ENCODE data around the gene CLPSL1. TPM values are rescaled to one million over a fixed set of nuclear protein-coding genes. Genes with fewer than 3 reads are reported as not detected.

CLPSL1 gene
- total RNA-seq, 4 donors from 2014 or later: not detected

DNA sequence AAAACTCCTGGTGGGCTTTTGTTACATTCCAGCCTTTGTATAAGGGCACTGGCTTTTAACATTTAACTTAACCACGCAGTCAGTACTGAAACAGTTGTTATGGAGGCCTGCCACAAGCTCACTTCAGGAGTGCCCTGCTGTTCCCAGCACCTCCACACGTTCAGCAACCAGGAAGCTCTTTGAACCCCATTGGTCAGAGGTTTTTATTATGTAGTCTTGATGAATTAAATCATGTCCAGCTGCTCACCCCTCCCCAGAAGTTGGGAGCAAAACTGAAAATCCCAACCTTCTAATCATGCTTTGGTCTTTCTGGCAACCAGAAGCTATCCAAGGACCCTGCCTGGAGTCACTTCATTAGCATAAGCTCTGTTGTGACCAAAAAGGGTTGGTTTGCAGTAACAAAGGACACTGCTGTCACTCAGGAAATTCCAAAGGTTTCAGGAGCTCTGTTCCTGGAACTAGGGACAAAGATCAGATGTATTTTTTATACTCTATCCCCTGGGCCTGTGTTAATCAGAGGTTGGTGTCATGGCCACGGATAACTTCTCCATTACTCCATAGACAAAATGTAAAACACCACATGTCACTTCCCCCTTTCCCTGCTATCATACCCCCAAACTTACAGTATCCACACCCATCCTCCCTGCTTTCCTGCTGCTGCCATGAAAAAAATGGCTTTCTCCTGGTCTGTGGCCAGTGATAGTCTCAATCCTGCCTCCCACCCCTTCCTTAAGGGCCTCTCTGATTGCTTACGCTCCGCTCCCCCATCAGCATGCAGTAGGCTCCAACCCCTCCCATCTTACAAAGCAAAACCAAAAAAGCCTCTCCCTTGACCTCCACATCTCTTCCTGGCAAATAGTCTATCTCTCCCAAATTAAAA is 40.9 kb upstream of the CLPSL1 start:
- Histone ChIP-seq H3K4me1 (peaks cover 24% of the 10 kb centered on the region), H3K4me3 (no peak overlapping the region), H3K9me3 (no peaks in the 10 kb centered on the region), H3K27me3 (no peaks in the 10 kb centered on the region), H3K27ac (no peak overlapping the region), H3K36me3 (no peaks in the 10 kb centered on the region)
- TF ChIP-seq POLR2AphosphoS5 (IDR thresholded peaks at IDR 0.05): no peak
- TF ChIP-seq EP300 (IDR thresholded peaks at IDR 0.05): no peak
- no peak for TF ChIP-seq POLR2A (IDR thresholded peaks at IDR 0.05)
- TF ChIP-seq, protein P1, sequence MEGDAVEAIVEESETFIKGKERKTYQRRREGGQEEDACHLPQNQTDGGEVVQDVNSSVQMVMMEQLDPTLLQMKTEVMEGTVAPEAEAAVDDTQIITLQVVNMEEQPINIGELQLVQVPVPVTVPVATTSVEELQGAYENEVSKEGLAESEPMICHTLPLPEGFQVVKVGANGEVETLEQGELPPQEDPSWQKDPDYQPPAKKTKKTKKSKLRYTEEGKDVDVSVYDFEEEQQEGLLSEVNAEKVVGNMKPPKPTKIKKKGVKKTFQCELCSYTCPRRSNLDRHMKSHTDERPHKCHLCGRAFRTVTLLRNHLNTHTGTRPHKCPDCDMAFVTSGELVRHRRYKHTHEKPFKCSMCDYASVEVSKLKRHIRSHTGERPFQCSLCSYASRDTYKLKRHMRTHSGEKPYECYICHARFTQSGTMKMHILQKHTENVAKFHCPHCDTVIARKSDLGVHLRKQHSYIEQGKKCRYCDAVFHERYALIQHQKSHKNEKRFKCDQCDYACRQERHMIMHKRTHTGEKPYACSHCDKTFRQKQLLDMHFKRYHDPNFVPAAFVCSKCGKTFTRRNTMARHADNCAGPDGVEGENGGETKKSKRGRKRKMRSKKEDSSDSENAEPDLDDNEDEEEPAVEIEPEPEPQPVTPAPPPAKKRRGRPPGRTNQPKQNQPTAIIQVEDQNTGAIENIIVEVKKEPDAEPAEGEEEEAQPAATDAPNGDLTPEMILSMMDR (IDR thresholded peaks at IDR 0.05): no peak
- DNase-seq (ENCODE audit: low spot score in 2 of 2): no peak
- 67% methylated on average over 5 of the region's 5 CpGs for WGBS

DNA sequence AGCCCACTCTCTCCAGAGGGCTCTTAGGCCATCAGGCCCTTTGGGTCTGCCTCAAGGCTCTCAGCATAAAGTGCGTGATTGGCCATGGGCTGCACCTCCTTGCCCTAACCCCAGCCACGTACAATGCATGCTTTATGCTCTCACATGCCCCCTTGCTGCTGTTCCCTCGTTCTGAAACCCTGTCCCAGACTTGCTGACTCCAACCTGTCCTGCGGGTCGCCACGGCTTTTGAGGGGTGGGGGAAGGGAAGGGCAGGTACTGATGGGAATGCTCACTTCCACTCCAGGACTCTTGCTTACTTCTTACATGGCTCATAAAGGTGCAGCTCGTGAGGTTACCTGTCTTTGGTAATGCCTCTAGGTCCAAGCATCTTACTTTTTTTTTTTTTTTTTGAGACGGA is 38.0 kb upstream of the CLPSL1 start:
- H3K36me3 ChIP-seq: no peaks in the 10 kb centered on the region
- no peaks in the 10 kb centered on the region for H3K4me1 ChIP-seq
- no peak for TF ChIP-seq POLR2AphosphoS5 (IDR thresholded peaks at IDR 0.05)
- TF ChIP-seq, protein P1 (IDR thresholded peaks at IDR 0.05): no peak
- TF ChIP-seq EP300 (IDR thresholded peaks at IDR 0.05): no peak
- TF ChIP-seq POLR2A (IDR thresholded peaks at IDR 0.05): no peak
- H3K9me3 ChIP-seq: no peaks in the 10 kb centered on the region
- H3K27ac ChIP-seq: no peak overlapping the region
- 42% methylated on average over 8 of the region's 8 CpGs for WGBS
- H3K27me3 ChIP-seq: no peaks in the 10 kb centered on the region
- no peak for DNase-seq (ENCODE audit: low spot score in 2 of 2)
- H3K4me3 ChIP-seq: no peak overlapping the region

DNA sequence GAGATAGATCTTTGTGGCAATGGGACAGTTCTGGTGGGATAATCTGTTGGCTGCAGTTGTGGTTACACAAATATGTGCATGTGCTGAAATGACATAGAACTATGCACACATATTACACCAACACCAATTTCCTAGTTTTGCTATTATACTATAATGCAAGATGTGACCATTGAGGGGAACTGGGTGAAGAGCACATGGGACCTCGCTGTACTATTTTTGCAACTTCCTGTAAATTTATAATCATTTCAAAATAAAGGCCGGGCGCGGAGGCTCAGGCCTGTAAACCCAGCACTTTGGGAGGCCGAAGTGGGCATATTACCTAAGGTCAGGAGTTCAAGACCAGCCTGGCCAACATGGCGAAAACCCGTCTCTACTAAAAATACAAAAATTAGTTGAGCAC is 35.3 kb upstream of the CLPSL1 start:
- Histone ChIP-seq H3K9me3 (no peaks in the 10 kb centered on the region), H3K27ac (no peak overlapping the region), H3K4me3 (no peak overlapping the region), H3K27me3 (no peaks in the 10 kb centered on the region), H3K4me1 (no peaks in the 10 kb centered on the region), H3K36me3 (no peaks in the 10 kb centered on the region)
- DNase-seq (ENCODE audit: low spot score in 2 of 2): no peak
- 93% methylated on average over 7 of the region's 7 CpGs for WGBS
- no peak for TF ChIP-seq EP300 (IDR thresholded peaks at IDR 0.05)
- TF ChIP-seq, protein P1 (IDR thresholded peaks at IDR 0.05): no peak
- TF ChIP-seq POLR2A (IDR thresholded peaks at IDR 0.05): no peak
- no peak for TF ChIP-seq POLR2AphosphoS5 (IDR thresholded peaks at IDR 0.05)

DNA sequence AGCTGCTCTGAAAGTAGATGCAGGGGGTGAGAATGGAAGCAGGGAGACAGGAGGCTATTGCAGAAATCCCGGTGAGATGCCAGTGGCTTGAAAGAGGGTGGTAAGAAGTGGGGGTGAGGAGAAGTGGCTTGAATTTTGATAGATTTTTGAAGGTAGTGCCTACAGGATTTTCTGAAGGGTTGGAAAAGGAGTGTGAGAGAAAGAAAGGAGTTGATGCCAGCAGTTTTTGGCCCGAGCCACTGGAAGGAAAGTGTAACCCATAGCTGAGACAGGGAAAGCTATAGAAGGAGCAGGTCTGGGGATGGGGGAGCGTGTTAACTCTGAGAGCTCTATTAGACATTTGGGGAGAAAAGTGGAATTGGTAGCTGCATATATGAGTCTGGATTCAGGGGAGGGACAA is 34.3 kb upstream of the CLPSL1 start:
- 85% methylated on average over 3 of the region's 3 CpGs for WGBS
- no peaks in the 10 kb centered on the region for H3K36me3 ChIP-seq
- TF ChIP-seq POLR2A (IDR thresholded peaks at IDR 0.05): no peak
- TF ChIP-seq, protein P1 (IDR thresholded peaks at IDR 0.05): no peak
- no peak for TF ChIP-seq POLR2AphosphoS5 (IDR thresholded peaks at IDR 0.05)
- TF ChIP-seq EP300 (IDR thresholded peaks at IDR 0.05): no peak
- no peak overlapping the region for H3K27ac ChIP-seq
- H3K4me1 ChIP-seq: no peaks in the 10 kb centered on the region
- H3K9me3 ChIP-seq: no peaks in the 10 kb centered on the region
- no peak overlapping the region for H3K4me3 ChIP-seq
- H3K27me3 ChIP-seq: no peaks in the 10 kb centered on the region
- no peak for DNase-seq (ENCODE audit: low spot score in 2 of 2)

DNA sequence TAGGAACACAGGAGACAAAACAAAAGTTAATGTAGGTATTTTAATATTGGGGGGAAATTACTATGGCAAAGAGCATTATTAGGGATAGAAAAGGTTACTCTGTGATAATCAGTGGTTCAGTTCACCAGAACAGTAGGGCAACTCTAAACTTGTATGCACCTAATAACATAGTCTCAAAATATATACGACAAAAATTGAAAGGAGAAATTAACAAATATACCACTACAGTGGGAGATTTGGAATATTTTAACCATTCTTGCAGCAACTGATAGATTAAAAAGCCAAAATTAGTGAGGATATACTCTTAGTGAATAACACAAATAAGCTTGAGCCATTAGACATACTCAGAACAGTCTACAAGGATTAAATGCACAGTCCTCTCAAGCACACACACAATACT is 32.9 kb upstream of the CLPSL1 start:
- no peak overlapping the region for H3K4me3 ChIP-seq
- H3K27ac ChIP-seq: no peak overlapping the region
- no peaks in the 10 kb centered on the region for H3K9me3 ChIP-seq
- TF ChIP-seq POLR2A (IDR thresholded peaks at IDR 0.05) (no peak), POLR2AphosphoS5 (IDR thresholded peaks at IDR 0.05) (no peak), EP300 (IDR thresholded peaks at IDR 0.05) (no peak)
- TF ChIP-seq, protein P1 (IDR thresholded peaks at IDR 0.05): no peak
- no peak for DNase-seq (ENCODE audit: low spot score in 2 of 2)
- WGBS: 100% methylated on average over 1 of the region's 1 CpG
- H3K27me3 ChIP-seq: no peaks in the 10 kb centered on the region
- no peaks in the 10 kb centered on the region for H3K36me3 ChIP-seq
- no peaks in the 10 kb centered on the region for H3K4me1 ChIP-seq
